ENCODE measurements around the gene CCDC194.

DNA sequence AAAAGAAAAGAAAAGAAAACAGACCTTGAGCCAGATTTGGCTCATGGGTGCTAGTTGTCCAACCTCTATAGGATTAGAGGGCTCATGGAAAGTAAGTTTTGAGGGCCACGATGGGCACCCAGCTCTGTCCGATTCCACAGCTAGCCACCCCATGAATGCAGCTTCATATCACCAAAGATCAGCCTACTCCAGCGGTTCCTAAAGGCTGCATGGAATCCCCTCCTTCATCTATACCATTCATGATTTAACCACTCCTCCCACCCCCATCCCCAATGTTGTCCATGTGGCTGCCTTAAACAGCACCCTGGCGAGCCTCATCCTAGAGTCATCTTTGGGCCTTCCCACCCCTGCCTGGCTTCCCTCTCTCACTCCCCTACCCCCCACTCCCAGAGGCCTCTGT lies 27.9 kb upstream of the CCDC194 start:
- TF ChIP-seq, protein P1, sequence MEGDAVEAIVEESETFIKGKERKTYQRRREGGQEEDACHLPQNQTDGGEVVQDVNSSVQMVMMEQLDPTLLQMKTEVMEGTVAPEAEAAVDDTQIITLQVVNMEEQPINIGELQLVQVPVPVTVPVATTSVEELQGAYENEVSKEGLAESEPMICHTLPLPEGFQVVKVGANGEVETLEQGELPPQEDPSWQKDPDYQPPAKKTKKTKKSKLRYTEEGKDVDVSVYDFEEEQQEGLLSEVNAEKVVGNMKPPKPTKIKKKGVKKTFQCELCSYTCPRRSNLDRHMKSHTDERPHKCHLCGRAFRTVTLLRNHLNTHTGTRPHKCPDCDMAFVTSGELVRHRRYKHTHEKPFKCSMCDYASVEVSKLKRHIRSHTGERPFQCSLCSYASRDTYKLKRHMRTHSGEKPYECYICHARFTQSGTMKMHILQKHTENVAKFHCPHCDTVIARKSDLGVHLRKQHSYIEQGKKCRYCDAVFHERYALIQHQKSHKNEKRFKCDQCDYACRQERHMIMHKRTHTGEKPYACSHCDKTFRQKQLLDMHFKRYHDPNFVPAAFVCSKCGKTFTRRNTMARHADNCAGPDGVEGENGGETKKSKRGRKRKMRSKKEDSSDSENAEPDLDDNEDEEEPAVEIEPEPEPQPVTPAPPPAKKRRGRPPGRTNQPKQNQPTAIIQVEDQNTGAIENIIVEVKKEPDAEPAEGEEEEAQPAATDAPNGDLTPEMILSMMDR (IDR thresholded peaks at IDR 0.05) = no peak
- TF ChIP-seq, protein P2, sequence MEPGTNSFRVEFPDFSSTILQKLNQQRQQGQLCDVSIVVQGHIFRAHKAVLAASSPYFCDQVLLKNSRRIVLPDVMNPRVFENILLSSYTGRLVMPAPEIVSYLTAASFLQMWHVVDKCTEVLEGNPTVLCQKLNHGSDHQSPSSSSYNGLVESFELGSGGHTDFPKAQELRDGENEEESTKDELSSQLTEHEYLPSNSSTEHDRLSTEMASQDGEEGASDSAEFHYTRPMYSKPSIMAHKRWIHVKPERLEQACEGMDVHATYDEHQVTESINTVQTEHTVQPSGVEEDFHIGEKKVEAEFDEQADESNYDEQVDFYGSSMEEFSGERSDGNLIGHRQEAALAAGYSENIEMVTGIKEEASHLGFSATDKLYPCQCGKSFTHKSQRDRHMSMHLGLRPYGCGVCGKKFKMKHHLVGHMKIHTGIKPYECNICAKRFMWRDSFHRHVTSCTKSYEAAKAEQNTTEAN (CRISPR knock-in tag; IDR thresholded peaks at IDR 0.05) = no peak
- TF ChIP-seq ETV6 (CRISPR knock-in tag; IDR thresholded peaks at IDR 0.05) = no peak
- no peak for TF ChIP-seq FOXK1 (CRISPR knock-in tag; IDR thresholded peaks at IDR 0.05)
- no peak for TF ChIP-seq E2F1 (CRISPR knock-in tag; IDR thresholded peaks at IDR 0.05)
